ENCODE data around the gene SEPTIN2. TPM values are rescaled to one million over a fixed set of nuclear protein-coding genes. Genes with fewer than 3 reads are reported as not detected.
"Not testable (repeated sequence)": the region's sequence is repeated elsewhere in the genome, so short reads cannot be mapped to it uniquely, and the experiment has no call there.

The SEPTIN2 gene
- total and polyA plus RNA-seq, 8 donors = 106 to 245 (median 187) TPM

DNA sequence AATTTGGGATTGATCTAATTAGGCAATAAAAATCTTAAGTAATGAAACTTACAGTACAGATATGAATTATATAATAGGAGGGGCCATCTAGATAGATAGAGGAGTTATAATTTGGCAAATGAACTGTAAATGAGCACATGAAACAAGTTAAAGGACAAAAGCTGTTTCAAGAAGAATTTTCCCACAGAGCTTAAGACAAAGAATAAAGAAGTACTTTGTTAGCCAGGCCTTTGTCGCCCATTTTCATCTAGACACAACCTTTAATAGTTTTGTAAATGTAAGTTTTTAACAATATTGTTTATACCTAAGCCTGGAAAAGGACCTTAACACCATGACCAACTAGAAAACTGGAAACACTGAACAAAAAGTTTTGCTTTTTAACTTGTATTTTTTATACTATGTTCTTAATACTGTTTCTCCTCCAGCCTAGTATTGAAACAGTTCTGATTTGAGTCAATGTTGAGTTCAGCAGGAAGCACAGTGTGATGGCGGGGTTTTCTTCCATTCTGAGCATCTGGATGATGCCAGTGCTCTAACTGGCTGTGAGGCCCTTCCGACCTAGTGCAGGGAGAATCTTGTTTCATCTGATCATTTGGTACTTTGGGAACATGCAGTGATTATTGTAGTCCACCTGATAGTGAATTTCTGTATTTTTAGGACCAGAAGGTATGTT lies 77.9 kb downstream of the SEPTIN2 start:
- no peaks in the 10 kb centered on the region for H3K9me3 ChIP-seq
- FAIRE-seq (no peak), DNase-seq (no peak), ATAC-seq (peak in 3 of 4 donors; percentile 25 to 34 (median 28))
- H3K4me3 ChIP-seq = no peak overlapping the region
- TF ChIP-seq, protein P1, sequence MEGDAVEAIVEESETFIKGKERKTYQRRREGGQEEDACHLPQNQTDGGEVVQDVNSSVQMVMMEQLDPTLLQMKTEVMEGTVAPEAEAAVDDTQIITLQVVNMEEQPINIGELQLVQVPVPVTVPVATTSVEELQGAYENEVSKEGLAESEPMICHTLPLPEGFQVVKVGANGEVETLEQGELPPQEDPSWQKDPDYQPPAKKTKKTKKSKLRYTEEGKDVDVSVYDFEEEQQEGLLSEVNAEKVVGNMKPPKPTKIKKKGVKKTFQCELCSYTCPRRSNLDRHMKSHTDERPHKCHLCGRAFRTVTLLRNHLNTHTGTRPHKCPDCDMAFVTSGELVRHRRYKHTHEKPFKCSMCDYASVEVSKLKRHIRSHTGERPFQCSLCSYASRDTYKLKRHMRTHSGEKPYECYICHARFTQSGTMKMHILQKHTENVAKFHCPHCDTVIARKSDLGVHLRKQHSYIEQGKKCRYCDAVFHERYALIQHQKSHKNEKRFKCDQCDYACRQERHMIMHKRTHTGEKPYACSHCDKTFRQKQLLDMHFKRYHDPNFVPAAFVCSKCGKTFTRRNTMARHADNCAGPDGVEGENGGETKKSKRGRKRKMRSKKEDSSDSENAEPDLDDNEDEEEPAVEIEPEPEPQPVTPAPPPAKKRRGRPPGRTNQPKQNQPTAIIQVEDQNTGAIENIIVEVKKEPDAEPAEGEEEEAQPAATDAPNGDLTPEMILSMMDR (IDR thresholded peaks at IDR 0.05) = no peak
- no peaks in the 10 kb centered on the region for H3K27me3 ChIP-seq
- intact Hi-C loops (cut with DNase I) = loop anchor here in 1 of 3 donors (5.0 kb wide), 1 partner anchor 36 kb away; the partner anchor contains the start of gene FARP2
- peak overlapping the region in 2 of 4 donors; percentile 33 to 41 for H3K27ac ChIP-seq
- peaks cover 0 to 6% (median 0%) of the 10 kb centered on the region in 3 donors for H3K36me3 ChIP-seq
- WGBS, 2 donors = 66 to 75% methylated on average over 3 of the region's 3 CpGs
- H3K4me1 ChIP-seq = peaks cover 0 to 10% (median 8%) of the 10 kb centered on the region in 3 donors

DNA sequence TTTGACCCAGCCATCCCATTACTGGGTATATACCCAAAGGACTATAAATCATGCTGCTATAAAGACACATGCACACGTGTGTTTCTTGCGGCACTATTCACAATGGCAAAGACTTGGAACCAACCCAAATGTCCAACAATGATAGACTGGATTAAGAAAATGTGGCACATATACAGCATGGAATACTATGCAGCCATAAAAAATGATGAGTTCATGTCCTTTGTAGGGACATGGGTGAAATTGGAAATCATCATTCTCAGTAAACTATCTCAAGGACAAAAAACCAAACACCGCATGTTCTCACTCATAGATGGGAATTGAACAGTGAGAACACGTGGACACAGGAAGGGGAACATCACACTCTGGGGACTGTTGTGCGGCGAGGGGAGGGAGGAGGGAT lies 81.1 kb downstream of the SEPTIN2 start:
- not testable (repeated sequence) for FAIRE-seq, ATAC-seq
- WGBS, 2 donors = 92 to 97% methylated on average over 6 of the region's 6 CpGs

DNA sequence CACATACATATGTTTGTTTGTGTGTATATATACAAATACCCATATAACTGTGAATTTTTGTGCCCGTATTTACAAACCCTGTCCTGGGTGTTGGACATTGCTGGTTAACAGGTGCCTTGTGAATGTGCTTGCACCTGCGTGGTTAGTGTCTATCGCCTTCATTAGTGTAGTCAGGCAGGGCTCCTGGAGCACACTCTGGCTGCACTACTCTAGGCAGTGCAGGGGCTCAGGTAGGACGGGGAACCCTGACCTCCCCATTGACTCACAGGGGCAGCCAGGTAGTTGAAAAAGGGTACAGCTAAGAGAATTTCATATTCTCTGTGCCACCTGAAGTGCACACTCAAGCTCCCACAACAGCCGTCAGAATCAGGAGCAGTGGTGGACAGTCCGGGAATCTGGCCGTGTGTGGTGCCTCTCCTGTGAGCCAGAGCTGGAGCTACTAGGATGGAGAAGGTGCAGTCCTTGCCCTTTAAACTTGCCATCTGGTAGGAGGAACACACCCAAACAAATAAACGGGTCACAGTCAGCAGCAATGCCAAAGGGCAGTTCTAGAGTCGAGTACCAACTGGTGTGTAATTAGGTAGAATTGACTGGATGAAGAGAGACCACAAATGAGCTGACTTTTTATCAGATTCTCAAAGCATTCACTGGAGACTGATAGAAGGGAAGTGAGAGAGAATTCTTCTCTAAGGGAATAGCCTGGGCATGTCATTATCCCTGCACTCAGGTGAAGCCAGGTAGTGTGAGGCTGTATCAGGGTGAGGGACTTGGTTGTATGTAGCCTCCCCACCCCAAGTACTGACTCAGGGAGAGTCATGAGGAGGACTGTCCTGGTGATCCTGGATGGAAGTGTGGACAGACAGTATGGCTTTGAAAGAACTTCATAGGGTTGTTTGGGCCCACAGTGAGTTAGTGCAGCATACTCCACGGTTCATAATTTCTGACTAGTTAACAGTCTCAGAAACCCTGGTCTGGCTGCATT lies 84.5 kb downstream of the SEPTIN2 start:
- Histone ChIP-seq H3K9me3 (no peaks in the 10 kb centered on the region), H3K4me1 (no peaks in the 10 kb centered on the region), H3K27me3 (no peaks in the 10 kb centered on the region), H3K4me3 (no peak overlapping the region), H3K36me3 (peaks cover 0 to 4% (median 0%) of the 10 kb centered on the region in 3 donors), H3K27ac (no peak overlapping the region)
- 54 to 62% methylated on average over 10 of the region's 10 CpGs for WGBS, 2 donors
- FAIRE-seq (no peak), DNase-seq (no peak), ATAC-seq (peak in 3 of 4 donors; percentile 37 to 68 (median 50))
- intact Hi-C loops (cut with DNase I) = no loop called here
- TF ChIP-seq, protein P1 (IDR thresholded peaks at IDR 0.05) = no peak

More for the DNA sequence above, 81.1 kb downstream of the SEPTIN2 start:
- H3K27ac ChIP-seq; H3K9me3 ChIP-seq; H3K36me3 ChIP-seq; H3K4me1 ChIP-seq; H3K27me3 ChIP-seq; DNase-seq; intact Hi-C loops (cut with DNase I); H3K4me3 ChIP-seq: not testable (repeated sequence)

Other genes starting within 250 kb of the SEPTIN2 start
- 10 to 100 TPM; 14.0 to 22.9 (median 14.8) TPM for gene MTERF4, start 213.6 kb upstream of the SEPTIN2 start, total RNA-seq
- 10 to 100 TPM; 22.4 to 36.8 TPM for gene MTERF4, start 213.6 kb upstream of the SEPTIN2 start, polyA plus RNA-seq
- gene PASK, start 166.5 kb upstream of the SEPTIN2 start, total RNA-seq = 10 to 100 TPM in 2 of 6 donors, 1 to 10 TPM in 4; 3.7 to 12.3 (median 8.9) TPM
- 10 to 100 TPM in 1 of 2 donors, 1 to 10 TPM in 1; 9.0 to 14.5 TPM for gene PASK, start 166.5 kb upstream of the SEPTIN2 start, polyA plus RNA-seq
- 10 to 100 TPM; 21.5 to 38.7 (median 31.5) TPM for gene PPP1R7, start 165.5 kb upstream of the SEPTIN2 start, total RNA-seq
- 10 to 100 TPM; 28.5 to 37.1 TPM for gene PPP1R7, start 165.5 kb upstream of the SEPTIN2 start, polyA plus RNA-seq
- gene ANO7, start 127.2 kb upstream of the SEPTIN2 start, total RNA-seq = 1 to 10 TPM in 3 of 6 donors, under 1 TPM in 3; 0.66 to 1.8 (median 1.1) TPM
- 1 to 10 TPM; 1.0 to 1.2 TPM for gene ANO7, start 127.2 kb upstream of the SEPTIN2 start, polyA plus RNA-seq
- gene HDLBP, start 253 bp upstream of the SEPTIN2 start, total RNA-seq = 100 to 1,000 TPM; 733 to 996 (median 775) TPM
- 100 to 1,000 TPM; 273 to 346 TPM for gene HDLBP, start 253 bp upstream of the SEPTIN2 start, polyA plus RNA-seq
- 10 to 100 TPM; 16.9 to 44.9 (median 24.2) TPM for gene FARP2, start 40.4 kb downstream of the SEPTIN2 start, total RNA-seq
- 10 to 100 TPM; 26.2 to 35.3 TPM for gene FARP2, start 40.4 kb downstream of the SEPTIN2 start, polyA plus RNA-seq
- 100 to 1,000 TPM in 1 of 6 donors, 10 to 100 TPM in 5; 60.6 to 103 (median 71.7) TPM for gene STK25, start 192.7 kb downstream of the SEPTIN2 start, total RNA-seq
- gene STK25, start 192.7 kb downstream of the SEPTIN2 start, polyA plus RNA-seq = 100 to 1,000 TPM; 265 to 282 TPM
- gene BOK, start 242.8 kb downstream of the SEPTIN2 start, total RNA-seq = 10 to 100 TPM in 5 of 6 donors, 1 to 10 TPM in 1; 10.0 to 24.8 (median 12.6) TPM
- 10 to 100 TPM; 10.1 to 11.5 TPM for gene BOK, start 242.8 kb downstream of the SEPTIN2 start, polyA plus RNA-seq